IMR-90 (cell line): ENCODE results near the gene RCL1. TPM values are rescaled to one million over a fixed set of nuclear protein-coding genes. Genes with fewer than 3 reads are reported as not detected.

ENCODE experiments used
- ATAC-seq: fragments of 200-7000 bp; cut with Tn5 transposase; 2 replicates; pipeline ENCODE4 v1.9.1; 2020; ENCODE audit warnings: low read depth, mild to moderate bottlenecking, moderate library complexity
- BruUV-seq: library from RNA; stranded (reverse); fragments of 400-500 nt; replicated peaks from 2 replicates; lab custom pipeline; 2021; lab: Mats Ljungman, UMichigan
- CTCF ChIA-PET: fragments of 300-600 bp; formaldehyde crosslinking; extraction: SDS; loops from one replicate; lab custom pipeline; 2021; ENCODE audit warnings: antibody characterized with exemption; lab: Yijun Ruan, JAX
- POLR2A ChIA-PET: fragments of 300-600 bp; sonication (Branson Sonifier 250); formaldehyde crosslinking; loops from one replicate; lab custom pipeline; 2022; ENCODE audit warnings: antibody characterized with exemption; ENCODE audit not compliant: unreplicated experiment; lab: Charles Lee
- DNase-seq: peaks from one replicate; pipeline ENCODE4 v3.0.0; 2013
- H2AFZ ChIP-seq: replicated peaks from 2 replicates; pipeline ENCODE3; 2013; ENCODE audit warnings: low read length, mild to moderate bottlenecking; ENCODE audit not compliant: poor library complexity
- H2AK5ac ChIP-seq: 2 replicates; pipeline ENCODE4 v1.6.1; 2013; ENCODE audit warnings: low read depth, low read length, inconsistent platforms
- H2AK9ac ChIP-seq: replicated peaks from 2 replicates; pipeline ENCODE3; 2013; ENCODE audit warnings: mild to moderate bottlenecking, low read depth, low read length, moderate library complexity; ENCODE audit not compliant: poor library complexity
- H2BK120ac ChIP-seq: 2 replicates; pipeline ENCODE4 v1.6.1; 2013; ENCODE audit warnings: low read depth, low read length, inconsistent platforms
- H2BK15ac ChIP-seq: 3 replicates; pipeline ENCODE4 v1.6.1; 2013; ENCODE audit warnings: low read depth, low read length, inconsistent platforms
- H2BK20ac ChIP-seq: 2 replicates; pipeline ENCODE4 v1.6.1; 2013; ENCODE audit warnings: low read depth, mild to moderate bottlenecking, inconsistent platforms, low read length, moderate library complexity
- H2BK5ac ChIP-seq: 2 replicates; pipeline ENCODE4 v1.6.1; 2013; ENCODE audit warnings: mild to moderate bottlenecking, low read depth, low read length, inconsistent platforms; ENCODE audit not compliant: poor library complexity, severe bottlenecking
- H3K14ac ChIP-seq: replicated peaks from 2 replicates; pipeline ENCODE4 v1.6.1; 2013; ENCODE audit warnings: low read depth, low read length, inconsistent platforms
- H3K18ac ChIP-seq: 2 replicates; pipeline ENCODE4 v1.6.1; 2013; ENCODE audit warnings: low read depth, low read length, control low read depth
- H3K23ac ChIP-seq: 2 replicates; pipeline ENCODE4 v1.6.1; 2013; ENCODE audit warnings: low read depth, low read length, inconsistent platforms
- H3K27ac ChIP-seq: 2 replicates; pipeline ENCODE4 v1.5.1; 2013; ENCODE audit warnings: mild to moderate bottlenecking, control low read depth, low read length; ENCODE audit not compliant: insufficient read depth
- H3K27me3 ChIP-seq: 2 replicates; pipeline ENCODE4 v1.6.1; 2013; ENCODE audit warnings: low read length; ENCODE audit not compliant: control insufficient read depth, insufficient read depth
- H3K36me3 ChIP-seq: 2 replicates; pipeline ENCODE4 v1.6.1; 2013; ENCODE audit warnings: low read length, mixed read lengths; ENCODE audit not compliant: control insufficient read depth, insufficient read depth
- H3K4ac ChIP-seq: 2 replicates; pipeline ENCODE4 v1.6.1; 2013; ENCODE audit warnings: low read depth, low read length, inconsistent platforms
- H3K4me1 ChIP-seq: 2 replicates; pipeline ENCODE4 v1.6.1; 2013; ENCODE audit warnings: low read length, mixed read lengths; ENCODE audit not compliant: control insufficient read depth, insufficient read depth
- H3K4me2 ChIP-seq: 2 replicates; pipeline ENCODE4 v1.6.1; 2013; ENCODE audit warnings: low read depth, mild to moderate bottlenecking, control low read depth, low read length, moderate library complexity
- H3K4me3 ChIP-seq: 2 replicates; pipeline ENCODE4 v1.5.1; 2013; ENCODE audit warnings: low read depth, mild to moderate bottlenecking, control low read depth, low read length, moderate library complexity; ENCODE audit not compliant: insufficient read depth
- H3K56ac ChIP-seq: 2 replicates; pipeline ENCODE4 v1.6.1; 2013; ENCODE audit warnings: low read length, inconsistent platforms; ENCODE audit not compliant: insufficient read depth; ENCODE audit errors: extremely low read depth
- H3K79me1 ChIP-seq, 2 experiments: 2 replicates each; pipeline ENCODE4 v1.6.1; 2013; ENCODE audit warnings: low read length in 2 of 2, inconsistent platforms in 1 of 2, low read depth in 1 of 2
- H3K9ac ChIP-seq: 2 replicates; pipeline ENCODE4 v1.6.1; 2013; ENCODE audit warnings: low read depth, low read length, control low read depth
- H3K9me1 ChIP-seq: 2 replicates; pipeline ENCODE4 v1.6.1; 2013; ENCODE audit warnings: low read length, inconsistent platforms; ENCODE audit not compliant: insufficient read depth
- H3K9me3 ChIP-seq: 2 replicates; pipeline ENCODE4 v1.6.1; 2013; ENCODE audit warnings: low read length; ENCODE audit not compliant: control insufficient read depth, insufficient read depth
- H4K20me1 ChIP-seq: 2 replicates; pipeline ENCODE4 v1.6.1; 2013; ENCODE audit warnings: low read length, inconsistent platforms; ENCODE audit not compliant: insufficient read depth
- H4K5ac ChIP-seq: 2 replicates; pipeline ENCODE4 v1.6.1; 2013; ENCODE audit warnings: mild to moderate bottlenecking, low read depth, low read length, control low read depth
- H4K8ac ChIP-seq, 2 experiments: 2 replicates each; pipeline ENCODE4 v1.6.1; 2013; ENCODE audit warnings: low read depth in 2 of 2, low read length in 2 of 2, control low read depth in 1 of 2, inconsistent platforms in 1 of 2
- H4K91ac ChIP-seq: 2 replicates; pipeline ENCODE4 v1.6.1; 2013; ENCODE audit warnings: low read depth, low read length, inconsistent platforms; ENCODE audit not compliant: insufficient read depth
- BHLHE40 ChIP-seq: fragments of 150-350 bp; IDR thresholded peaks from 2 replicates; pipeline ENCODE4 v1.6.1; 2016; ENCODE audit warnings: mild to moderate bottlenecking, low read depth, low read length
- CEBPB ChIP-seq: IDR thresholded peaks from 2 replicates; pipeline ENCODE4 v1.6.1; 2012; ENCODE audit warnings: low read depth, low read length, improper control_type of control experiment
- CHD1 ChIP-seq: IDR thresholded peaks from 2 replicates; pipeline ENCODE4 v1.6.1; 2012; ENCODE audit warnings: low read depth, low read length, improper control_type of control experiment
- CTCF ChIP-seq: conservative IDR thresholded peaks from 2 replicates; pipeline ENCODE4 v1.5.1; 2012; ENCODE audit warnings: mild to moderate bottlenecking, low read depth, low read length, improper control_type of control experiment
- ELK1 ChIP-seq: fragments of 150-350 bp; IDR thresholded peaks from 2 replicates; pipeline ENCODE4 v1.6.1; 2016; ENCODE audit warnings: low read depth, mild to moderate bottlenecking, low read length, moderate library complexity, borderline replicate concordance
- FOS ChIP-seq: fragments of 150-350 bp; IDR thresholded peaks from 2 replicates; pipeline ENCODE4 v1.6.1; 2016; ENCODE audit warnings: low read depth, low read length
- MAFK ChIP-seq: IDR thresholded peaks from 2 replicates; pipeline ENCODE4 v1.6.1; 2012; ENCODE audit warnings: low read depth, low read length, improper control_type of control experiment
- MAZ ChIP-seq: IDR thresholded peaks from 2 replicates; pipeline ENCODE4 v1.6.1; 2012; ENCODE audit warnings: low read depth, mild to moderate bottlenecking, low read length, improper control_type of control experiment, moderate library complexity, borderline replicate concordance
- MXI1 ChIP-seq: IDR thresholded peaks from 2 replicates; pipeline ENCODE4 v1.6.1; 2012; ENCODE audit warnings: low read depth, mild to moderate bottlenecking, low read length, moderate library complexity, borderline replicate concordance
- NFE2L2 ChIP-seq: fragments of 150-350 bp; IDR thresholded peaks from 2 replicates; pipeline ENCODE4 v1.6.1; 2016; ENCODE audit warnings: low read depth, mild to moderate bottlenecking, low read length
- POLR2A ChIP-seq: IDR thresholded peaks from 2 replicates; pipeline ENCODE4 v1.6.1; 2012; ENCODE audit warnings: mild to moderate bottlenecking, low read depth, low read length
- RAD21 ChIP-seq: IDR thresholded peaks from 2 replicates; pipeline ENCODE4 v1.6.1; 2012; ENCODE audit warnings: low read length, improper control_type of control experiment
- RCOR1 ChIP-seq: IDR thresholded peaks from 2 replicates; pipeline ENCODE4 v1.6.1; 2012; ENCODE audit warnings: mild to moderate bottlenecking, low read length, improper control_type of control experiment; ENCODE audit not compliant: insufficient replicate concordance
- RFX5 ChIP-seq: IDR thresholded peaks from 2 replicates; pipeline ENCODE4 v1.8.0; 2012; ENCODE audit warnings: low read depth, mild to moderate bottlenecking, low read length, moderate library complexity
- SMC3 ChIP-seq: fragments of 150-350 bp; IDR thresholded peaks from 2 replicates; pipeline ENCODE4 v1.6.1; 2016; ENCODE audit warnings: low read depth, mild to moderate bottlenecking, antibody characterized with exemption, low read length, moderate library complexity
- USF2 ChIP-seq: fragments of 150-350 bp; IDR thresholded peaks from 2 replicates; pipeline ENCODE4 v1.6.1; 2017; ENCODE audit warnings: mild to moderate bottlenecking, antibody characterized with exemption, low read length, low read depth
- WGBS, 2 experiments: methylation state at CpG; one replicate each; pipeline versions ENCODE4 v1.1.5 to v1.1.7; 2013; ENCODE audit warnings: missing lambda C conversion rate in 2 of 2; ENCODE audit not compliant: insufficient read length in 1 of 2; ENCODE audit errors: extremely low coverage in 2 of 2; 5-methylcytosine and 5-hydroxymethylcytosine counted together
- dilution Hi-C: fragments of 300-500 bp; cut with HindIII; formaldehyde crosslinking; loops from one replicate; pipeline ENCODE4 v1.14.3; 2018; ENCODE audit warnings: low sequenced_read_pairs; ENCODE audit not compliant: unreplicated experiment
- in situ Hi-C: fragments of 300-500 bp; cut with MboI; formaldehyde crosslinking; loops from 3 replicates; pipeline ENCODE4 v1.14.3; 2019; ENCODE audit warnings: low sequenced_read_pairs, inconsistent platforms, mixed read lengths
- intact Hi-C: fragments of 100-400 bp; cut with micrococcal nuclease; formaldehyde crosslinking; loops from 2 replicates; pipeline ENCODE4 v1.10.0; 2022
- polyA plus RNA-seq, 3 experiments: library from polyadenylated mRNA; depleted of rRNA; stranded (reverse); fragments of >200 nt; gene quantifications; 2 replicates each; pipeline ENCODE4 v1.2.3, GENCODE V29; 2012; ENCODE audit warnings: low replicate concordance in 1 of 3
- total RNA-seq: library from RNA; depleted of rRNA; stranded (reverse); fragments of >200 nt; gene quantifications from 2 replicates; pipeline ENCODE4 v1.2.3, GENCODE V29; 2012

The RCL1 gene
- total and polyA plus RNA-seq, 2 of the 4 experiments (the other 2 are of a cell fraction): 12.3 to 13.8 TPM

- Histone ChIP-seq H3K36me3 (no peaks in the 10 kb centered on the region), H2AFZ (no peak overlapping the region), H2BK20ac (no peak overlapping the region), H2AK5ac (no peak overlapping the region), H2BK5ac (no peak overlapping the region), H3K9me1 (peaks cover 5% of the 10 kb centered on the region; the same call in 1 of the 2 replicates), H3K18ac (no peak overlapping the region), H3K23ac (no peak overlapping the region), H3K4me3 (no peak overlapping the region), H3K4ac (no peak overlapping the region), H4K91ac (no peak overlapping the region), H3K27me3 (no peaks in the 10 kb centered on the region), H4K5ac (no peak overlapping the region), H3K14ac (no peak overlapping the region), H2BK15ac (no peak overlapping the region), H4K20me1 (no peaks in the 10 kb centered on the region; the same call in 1 of the 2 replicates), H3K9me3 (no peaks in the 10 kb centered on the region), H3K4me2 (no peak overlapping the region), H3K4me1 (no peaks in the 10 kb centered on the region), H3K79me1 (peaks cover 17 to 23% of the 10 kb centered on the region in 2 experiments), H3K27ac (no peak overlapping the region), H3K56ac (no peak overlapping the region), H3K9ac (no peak overlapping the region), H2AK9ac (no peak overlapping the region), H4K8ac (no peak overlapping the region), H2BK120ac (no peak overlapping the region)
- ChIA-PET CTCF (interaction anchor here (0.6 kb wide), 1 partner anchor 9 kb away, joined by 3 read pairs; no protein-coding TSS in a partner anchor), POLR2A (no interaction called here)
- no peak for DNase-seq
- in situ Hi-C loops: no loop called here
- intact Hi-C loops: no loop called here
- ATAC-seq: no peak
- dilution Hi-C loops: no loop called here
- no TSS peak for BruUV-seq
- TF ChIP-seq NFE2L2 (no peak), RCOR1 (no peak), CTCF (no peak), RFX5 (no peak), ELK1 (no peak), RAD21 (no peak), FOS (no peak), POLR2A (no peak), MAZ (no peak), BHLHE40 (no peak), MXI1 (no peak), CHD1 (no peak), CEBPB (no peak), MAFK (no peak), SMC3 (no peak), USF2 (no peak)
- WGBS, 2 experiments: 100% methylated on average over 1 of the region's 2 CpGs; no CpG with 5 or more reads in 1 of the 2 experiments
These were observed 28.4 kb downstream of the RCL1 start for GRCh38 chr9:4821133-4821532.
